Measurements from ENCODE around the gene UHRF2. TPM values are rescaled to one million over a fixed set of nuclear protein-coding genes. Genes with fewer than 3 reads are reported as not detected.

The UHRF2 gene
- total RNA-seq, 4 donors from 2014 or later, result 44.1 to 142 (median 59.2) TPM

- no peak for DNase-seq
- Histone ChIP-seq H3K9me3 (no peaks in the 10 kb centered on the region), H3K4me3 (no peak overlapping the region), H3K36me3 (no peaks in the 10 kb centered on the region), H3K27me3 (no peaks in the 10 kb centered on the region), H3K4me1 (no peaks in the 10 kb centered on the region), H3K27ac (no peak overlapping the region)
- TF ChIP-seq POLR2A (IDR thresholded peaks at IDR 0.05) (no peak), CTCF (IDR thresholded peaks at IDR 0.05) (no peak)
Measured at GRCh38 chr9:6383551-6384225, 29.3 kb upstream of the UHRF2 start.

GRCh38 chr9:6384732-6385131 lies 28.3 kb upstream of the UHRF2 start:
- TF ChIP-seq POLR2A (IDR thresholded peaks at IDR 0.05) (no peak), CTCF (IDR thresholded peaks at IDR 0.05) (no peak)
- H3K4me3 ChIP-seq, result no peak overlapping the region
- no peaks in the 10 kb centered on the region for H3K36me3 ChIP-seq

GRCh38 chr9:6399071-6399470 lies 13.9 kb upstream of the UHRF2 start:
- no peak for TF ChIP-seq CTCF (IDR thresholded peaks at IDR 0.05)
- Histone ChIP-seq H3K4me3 (no peak overlapping the region), H3K36me3 (no peaks in the 10 kb centered on the region), H3K4me1 (no peaks in the 10 kb centered on the region), H3K27ac (no peak overlapping the region), H3K9me3 (no peaks in the 10 kb centered on the region), H3K27me3 (no peaks in the 10 kb centered on the region)
- no peak for DNase-seq

More at GRCh38 chr9:6384732-6385131, 28.3 kb upstream of the UHRF2 start:
- Histone ChIP-seq H3K27ac (no peak overlapping the region), H3K9me3 (no peaks in the 10 kb centered on the region), H3K4me1 (no peaks in the 10 kb centered on the region), H3K27me3 (no peaks in the 10 kb centered on the region)
- no peak for DNase-seq

- Histone ChIP-seq H3K9me3 (no peaks in the 10 kb centered on the region), H3K27me3 (no peaks in the 10 kb centered on the region), H3K36me3 (no peaks in the 10 kb centered on the region), H3K27ac (no peak overlapping the region), H3K4me1 (no peaks in the 10 kb centered on the region), H3K4me3 (no peak overlapping the region)
- TF ChIP-seq POLR2A (IDR thresholded peaks at IDR 0.05), result no peak
- TF ChIP-seq CTCF (IDR thresholded peaks at IDR 0.05), result no peak
- no peak for DNase-seq
Measured at GRCh38 chr9:6405371-6405770, 7.6 kb upstream of the UHRF2 start.

- H3K4me3 ChIP-seq, result no peak overlapping the region
- no peak overlapping the region for H3K27ac ChIP-seq
- no peaks in the 10 kb centered on the region for H3K9me3 ChIP-seq
- peaks cover 0 to 6% (median 0%) of the 10 kb centered on the region in 4 donors for H3K4me1 ChIP-seq
- TF ChIP-seq POLR2A (IDR thresholded peaks at IDR 0.05) (no peak), CTCF (IDR thresholded peaks at IDR 0.05) (no peak)
- no peaks in the 10 kb centered on the region for H3K27me3 ChIP-seq
- no peak for DNase-seq
- H3K36me3 ChIP-seq, result no peaks in the 10 kb centered on the region
Measured at GRCh38 chr9:6407778-6408177, 5.2 kb upstream of the UHRF2 start.

- TF ChIP-seq CTCF (IDR thresholded peaks at IDR 0.05) (no peak), POLR2A (IDR thresholded peaks at IDR 0.05) (no peak)
- Histone ChIP-seq H3K27ac (no peak overlapping the region), H3K9me3 (no peaks in the 10 kb centered on the region), H3K36me3 (no peaks in the 10 kb centered on the region), H3K4me1 (peaks cover 0 to 6% (median 0%) of the 10 kb centered on the region in 4 donors), H3K4me3 (no peak overlapping the region), H3K27me3 (no peaks in the 10 kb centered on the region)
- DNase-seq, result no peak
Measured at GRCh38 chr9:6408320-6408719, 4.7 kb upstream of the UHRF2 start.

All from Peyer's patch (tissue), 4 donors.